Iris pigment epithelial cell (primary cell): ENCODE measurements around the gene PKD2L2.
"Not testable (repeated sequence)": the region's sequence is repeated elsewhere in the genome, so short reads cannot be mapped to it uniquely, and the experiment has no call there.

Source experiments
- DNase-seq: peaks from one replicate; pipeline ENCODE4 v3.0.0-alpha.2; 2011; ENCODE audit warnings: low read depth

PKD2L2 gene

GRCh38 chr5:137957948-137958347, 68.7 kb downstream of the PKD2L2 start:
- DNase-seq, result no peak

- DNase-seq, result no peak
These were observed 70.2 kb downstream of the PKD2L2 start for GRCh38 chr5:137959488-137959887.

- DNase-seq, result no peak
These were observed 70.9 kb downstream of the PKD2L2 start for GRCh38 chr5:137960141-137960540.

DNA sequence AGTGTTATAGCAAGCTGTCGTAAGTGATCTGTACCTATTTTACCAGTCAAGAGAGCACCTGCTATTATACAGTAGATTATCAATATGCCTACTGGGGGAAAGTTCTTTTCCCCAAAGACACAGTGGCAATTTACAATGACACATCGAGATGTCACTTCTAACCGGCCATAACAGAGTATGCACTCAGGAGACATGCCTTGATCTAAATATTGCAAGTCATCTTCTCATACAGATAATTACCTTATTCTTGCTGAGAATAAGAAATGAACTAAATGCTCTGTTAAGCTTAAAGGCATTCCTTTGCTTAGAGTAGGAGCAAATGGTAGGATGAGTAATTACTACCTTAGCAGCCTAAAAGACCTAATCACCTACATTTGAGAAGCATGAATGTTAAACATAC, 71.6 kb downstream of the PKD2L2 start:
- no peak for DNase-seq

- DNase-seq, result not testable (repeated sequence)
These were observed 81.1 kb downstream of the PKD2L2 start for GRCh38 chr5:137970384-137970783.

DNA sequence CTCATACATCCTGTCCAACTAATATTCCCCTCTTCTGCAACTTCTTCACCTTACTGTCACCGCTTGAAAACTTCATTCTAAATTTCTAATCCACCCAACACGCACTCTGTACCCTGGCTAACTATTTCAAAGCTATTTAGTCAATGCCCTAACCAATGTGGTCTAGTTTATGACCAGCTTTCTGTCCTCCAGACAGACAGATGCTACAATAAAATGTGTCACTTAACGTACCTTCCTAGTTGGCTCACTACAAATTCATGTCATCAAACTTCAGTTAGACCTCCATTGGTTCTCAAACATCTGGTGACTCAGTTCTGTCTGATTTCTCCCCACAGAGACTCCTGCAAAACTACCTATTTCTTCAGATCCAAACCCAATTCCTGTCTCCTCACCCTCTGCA, 86.0 kb downstream of the PKD2L2 start:
- DNase-seq, result no peak

DNA sequence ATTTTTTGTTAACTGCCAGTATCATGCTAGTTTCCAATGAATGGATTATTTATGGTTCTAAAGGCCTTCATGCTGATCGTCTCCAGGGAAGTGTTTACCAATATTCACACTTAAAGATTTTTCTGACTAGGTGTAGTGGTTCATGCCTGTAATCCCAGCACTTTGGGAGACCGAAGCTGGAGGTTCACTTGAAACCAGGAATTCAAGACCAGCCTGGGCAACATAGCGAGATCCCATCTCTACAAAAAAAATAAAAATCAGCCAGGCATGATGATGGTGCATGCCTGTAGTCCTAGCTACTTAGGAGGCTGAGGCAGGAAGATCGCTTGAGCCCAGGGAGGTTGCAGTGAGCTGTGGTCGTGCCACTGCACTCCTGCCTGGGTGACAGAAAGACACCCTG, 100.2 kb downstream of the PKD2L2 start:
- no peak for DNase-seq
